Fibroblast of the aortic adventitia (primary cell): ENCODE measurements around the gene CTXN3. TPM values are rescaled to one million over a fixed set of nuclear protein-coding genes. Genes with fewer than 3 reads are reported as not detected.
"Not testable (repeated sequence)": the region's sequence is repeated elsewhere in the genome, so short reads cannot be mapped to it uniquely, and the experiment has no call there.

Experiments used
- DNase-seq: peaks from one replicate; pipeline ENCODE4 v3.0.0-alpha.2; 2010; ENCODE audit warnings: low read depth
- H3K4me3 ChIP-seq: 2 replicates; pipeline ENCODE4 v1.5.1; 2011; ENCODE audit warnings: low read depth, mild to moderate bottlenecking, control low read depth, low read length, moderate library complexity
- total RNA-seq: library from RNA; depleted of rRNA; stranded (reverse); fragments of >200 nt; gene quantifications from 2 replicates; pipeline ENCODE4 v1.2.3, GENCODE V29; 2012; ENCODE audit warnings: low replicate concordance
- TF ChIP-seq, protein P1 (sequence below): IDR thresholded peaks from 2 replicates; pipeline ENCODE4 v1.5.1; 2011; ENCODE audit warnings: mild to moderate bottlenecking, low read length, control low read depth, inconsistent platforms; ENCODE audit not compliant: insufficient read depth

Gene CTXN3
- total RNA-seq, 1 donor, result not detected

GRCh38 chr5:127666043-127666716, 17.3 kb downstream of the CTXN3 start:
- TF ChIP-seq, protein P1, sequence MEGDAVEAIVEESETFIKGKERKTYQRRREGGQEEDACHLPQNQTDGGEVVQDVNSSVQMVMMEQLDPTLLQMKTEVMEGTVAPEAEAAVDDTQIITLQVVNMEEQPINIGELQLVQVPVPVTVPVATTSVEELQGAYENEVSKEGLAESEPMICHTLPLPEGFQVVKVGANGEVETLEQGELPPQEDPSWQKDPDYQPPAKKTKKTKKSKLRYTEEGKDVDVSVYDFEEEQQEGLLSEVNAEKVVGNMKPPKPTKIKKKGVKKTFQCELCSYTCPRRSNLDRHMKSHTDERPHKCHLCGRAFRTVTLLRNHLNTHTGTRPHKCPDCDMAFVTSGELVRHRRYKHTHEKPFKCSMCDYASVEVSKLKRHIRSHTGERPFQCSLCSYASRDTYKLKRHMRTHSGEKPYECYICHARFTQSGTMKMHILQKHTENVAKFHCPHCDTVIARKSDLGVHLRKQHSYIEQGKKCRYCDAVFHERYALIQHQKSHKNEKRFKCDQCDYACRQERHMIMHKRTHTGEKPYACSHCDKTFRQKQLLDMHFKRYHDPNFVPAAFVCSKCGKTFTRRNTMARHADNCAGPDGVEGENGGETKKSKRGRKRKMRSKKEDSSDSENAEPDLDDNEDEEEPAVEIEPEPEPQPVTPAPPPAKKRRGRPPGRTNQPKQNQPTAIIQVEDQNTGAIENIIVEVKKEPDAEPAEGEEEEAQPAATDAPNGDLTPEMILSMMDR, result no peak
- peak; percentile 43 for DNase-seq
- no peak overlapping the region for H3K4me3 ChIP-seq

- TF ChIP-seq, protein P1, result no peak
- no peak overlapping the region for H3K4me3 ChIP-seq
- DNase-seq, result no peak
These were observed 19.0 kb downstream of the CTXN3 start for GRCh38 chr5:127667926-127668325.

- TF ChIP-seq, protein P1, result no peak
- no peak for DNase-seq
- no peak overlapping the region for H3K4me3 ChIP-seq
These were observed 22.3 kb downstream of the CTXN3 start for GRCh38 chr5:127671218-127671617.

DNA sequence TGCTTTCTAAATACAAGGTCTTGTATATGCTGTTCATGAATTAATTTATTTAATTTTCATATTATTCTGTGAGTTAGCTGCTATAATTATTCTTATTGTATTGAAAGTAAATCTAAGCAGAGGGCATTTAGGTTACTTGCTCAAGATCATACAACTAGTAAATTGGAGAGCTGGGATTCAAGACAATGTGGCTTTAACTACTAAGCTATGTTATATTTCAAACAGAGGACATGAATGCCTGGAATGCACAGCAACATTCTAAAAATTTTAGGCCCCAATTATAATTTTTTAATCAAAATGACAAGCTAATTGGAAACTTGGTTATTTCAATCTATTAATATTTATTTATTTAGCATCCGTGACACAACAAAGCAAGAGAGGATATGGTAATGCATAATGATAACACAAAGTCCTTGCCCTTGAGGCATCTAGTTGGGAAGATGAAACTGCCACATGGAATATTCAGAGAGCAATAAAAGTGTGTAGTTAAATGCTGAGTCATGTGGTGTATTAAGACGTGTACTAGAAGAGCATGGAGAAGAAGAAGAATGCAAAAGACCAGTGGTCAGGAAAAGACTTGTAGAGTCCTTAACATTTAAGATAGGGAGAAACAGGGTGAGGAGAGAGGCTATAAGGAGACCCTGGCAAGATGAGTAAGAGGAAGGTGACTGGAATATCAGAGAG, 24.4 kb downstream of the CTXN3 start:
- no peak for DNase-seq
- H3K4me3 ChIP-seq, result no peak overlapping the region

DNA sequence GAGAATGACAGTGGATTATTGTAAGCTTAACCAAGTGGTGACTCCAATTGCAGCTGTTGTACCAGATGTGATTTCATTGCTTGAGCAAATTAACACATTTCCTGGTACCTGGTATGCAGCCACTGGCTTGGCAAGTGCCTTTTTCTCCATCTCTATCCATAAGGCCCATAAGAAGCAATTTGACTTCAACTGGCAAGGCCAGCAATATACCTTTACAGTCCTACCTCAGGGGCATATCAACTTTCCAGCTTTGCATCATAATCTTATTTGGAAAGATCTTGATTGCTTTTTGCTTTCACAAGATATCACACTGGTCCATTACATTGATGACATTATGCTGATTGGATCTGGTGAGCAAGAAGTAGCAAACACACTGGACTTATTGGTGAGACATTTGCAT, 28.1 kb downstream of the CTXN3 start:
- H3K4me3 ChIP-seq, DNase-seq: not testable (repeated sequence)

More for the DNA sequence above, 24.4 kb downstream of the CTXN3 start:
- TF ChIP-seq, protein P1, result no peak

- not testable (repeated sequence) for H3K4me3 ChIP-seq, DNase-seq
These were observed 30.9 kb downstream of the CTXN3 start for GRCh38 chr5:127679691-127680330.

GRCh38 chr5:127680595-127680994, 31.7 kb downstream of the CTXN3 start:
- TF ChIP-seq, protein P1, result no peak
- H3K4me3 ChIP-seq, result no peak overlapping the region
- DNase-seq, result no peak
